ENCODE results near the gene CDKAL1.

CDKAL1 gene

GRCh38 chr6:21115111-21115510 is 580.9 kb downstream of the CDKAL1 start:
- Histone ChIP-seq H3K27ac (ENCODE audit: low read length) (no peak overlapping the region), H3K4me2 (ENCODE audit: low read length) (no peak overlapping the region), H3K4me1 (ENCODE audit: low read length) (no peaks in the 10 kb centered on the region), H3K4me3 (ENCODE audit: low read length) (no peak overlapping the region), H4K20me1 (ENCODE audit: insufficient read depth, low read length) (no peaks in the 10 kb centered on the region), H2AFZ (ENCODE audit: low read depth, low read length) (no peak overlapping the region), H3K27me3 (ENCODE audit: low read depth, low read length) (no peaks in the 10 kb centered on the region), H3K9me3 (ENCODE audit: insufficient read depth, low read length) (no peaks in the 10 kb centered on the region), H3K9ac (ENCODE audit: low read length) (no peak overlapping the region), H3K36me3 (replicated peaks; ENCODE audit: low read depth, low read length) (no peaks in the 10 kb centered on the region), H3K79me2 (ENCODE audit: low read length) (no peaks in the 10 kb centered on the region)
- no peak for TF ChIP-seq EZH2phosphoT487 (IDR thresholded peaks at IDR 0.05; ENCODE audit: low read depth)
- TF ChIP-seq, protein P1, sequence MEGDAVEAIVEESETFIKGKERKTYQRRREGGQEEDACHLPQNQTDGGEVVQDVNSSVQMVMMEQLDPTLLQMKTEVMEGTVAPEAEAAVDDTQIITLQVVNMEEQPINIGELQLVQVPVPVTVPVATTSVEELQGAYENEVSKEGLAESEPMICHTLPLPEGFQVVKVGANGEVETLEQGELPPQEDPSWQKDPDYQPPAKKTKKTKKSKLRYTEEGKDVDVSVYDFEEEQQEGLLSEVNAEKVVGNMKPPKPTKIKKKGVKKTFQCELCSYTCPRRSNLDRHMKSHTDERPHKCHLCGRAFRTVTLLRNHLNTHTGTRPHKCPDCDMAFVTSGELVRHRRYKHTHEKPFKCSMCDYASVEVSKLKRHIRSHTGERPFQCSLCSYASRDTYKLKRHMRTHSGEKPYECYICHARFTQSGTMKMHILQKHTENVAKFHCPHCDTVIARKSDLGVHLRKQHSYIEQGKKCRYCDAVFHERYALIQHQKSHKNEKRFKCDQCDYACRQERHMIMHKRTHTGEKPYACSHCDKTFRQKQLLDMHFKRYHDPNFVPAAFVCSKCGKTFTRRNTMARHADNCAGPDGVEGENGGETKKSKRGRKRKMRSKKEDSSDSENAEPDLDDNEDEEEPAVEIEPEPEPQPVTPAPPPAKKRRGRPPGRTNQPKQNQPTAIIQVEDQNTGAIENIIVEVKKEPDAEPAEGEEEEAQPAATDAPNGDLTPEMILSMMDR (IDR thresholded peaks at IDR 0.05; ENCODE audit: low read depth, low read length) = no peak

DNA sequence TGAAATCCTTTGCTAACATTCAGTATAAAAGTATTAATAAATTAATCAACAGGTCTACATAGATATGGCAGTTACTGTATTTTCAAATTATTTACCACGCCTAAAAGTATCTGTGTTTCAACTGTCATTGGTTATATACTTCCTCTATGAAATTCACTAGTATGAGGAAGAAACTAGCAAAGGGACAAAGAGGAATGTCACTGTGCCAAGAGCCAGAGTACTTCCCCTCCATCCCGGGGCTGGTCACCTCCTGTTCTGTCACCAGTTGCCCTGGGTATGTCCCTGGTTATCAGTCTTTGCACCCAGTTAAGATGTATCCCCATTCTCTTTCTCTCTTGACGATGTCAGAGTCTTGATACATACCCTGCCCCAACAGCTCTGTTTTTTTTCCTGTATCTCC is 582.5 kb downstream of the CDKAL1 start:
- H3K27me3 ChIP-seq (ENCODE audit: low read depth, low read length) = no peaks in the 10 kb centered on the region
- H2AFZ ChIP-seq (ENCODE audit: low read depth, low read length) = no peak overlapping the region
- no peak overlapping the region for H3K27ac ChIP-seq (ENCODE audit: low read length)
- H3K9ac ChIP-seq (ENCODE audit: low read length) = no peak overlapping the region
- H3K36me3 ChIP-seq (replicated peaks; ENCODE audit: low read depth, low read length) = no peaks in the 10 kb centered on the region
- H3K4me3 ChIP-seq (ENCODE audit: low read length) = no peak overlapping the region
- H3K9me3 ChIP-seq (ENCODE audit: insufficient read depth, low read length) = no peaks in the 10 kb centered on the region
- H4K20me1 ChIP-seq (ENCODE audit: insufficient read depth, low read length) = no peaks in the 10 kb centered on the region
- H3K79me2 ChIP-seq (ENCODE audit: low read length) = no peaks in the 10 kb centered on the region
- TF ChIP-seq, protein P1 (IDR thresholded peaks at IDR 0.05; ENCODE audit: low read depth, low read length) = no peak
- H3K4me2 ChIP-seq (ENCODE audit: low read length) = no peak overlapping the region
- H3K4me1 ChIP-seq (ENCODE audit: low read length) = no peaks in the 10 kb centered on the region

- H3K79me2 ChIP-seq (ENCODE audit: low read length) = no peaks in the 10 kb centered on the region
- H3K4me2 ChIP-seq (ENCODE audit: low read length) = no peak overlapping the region
- H3K27ac ChIP-seq (ENCODE audit: low read length) = no peak overlapping the region
- H3K9me3 ChIP-seq (ENCODE audit: insufficient read depth, low read length) = no peaks in the 10 kb centered on the region
- TF ChIP-seq, protein P1 (IDR thresholded peaks at IDR 0.05; ENCODE audit: low read depth, low read length) = no peak
- TF ChIP-seq EZH2phosphoT487 (IDR thresholded peaks at IDR 0.05; ENCODE audit: low read depth) = no peak
- no peak overlapping the region for H3K4me3 ChIP-seq (ENCODE audit: low read length)
- no peaks in the 10 kb centered on the region for H3K27me3 ChIP-seq (ENCODE audit: low read depth, low read length)
- H2AFZ ChIP-seq (ENCODE audit: low read depth, low read length) = no peak overlapping the region
- no peaks in the 10 kb centered on the region for H3K4me1 ChIP-seq (ENCODE audit: low read length)
- H3K36me3 ChIP-seq (replicated peaks; ENCODE audit: low read depth, low read length) = no peaks in the 10 kb centered on the region
- no peaks in the 10 kb centered on the region for H4K20me1 ChIP-seq (ENCODE audit: insufficient read depth, low read length)
- no peak overlapping the region for H3K9ac ChIP-seq (ENCODE audit: low read length)
Measured at GRCh38 chr6:21118216-21118780, 584.0 kb downstream of the CDKAL1 start.

DNA sequence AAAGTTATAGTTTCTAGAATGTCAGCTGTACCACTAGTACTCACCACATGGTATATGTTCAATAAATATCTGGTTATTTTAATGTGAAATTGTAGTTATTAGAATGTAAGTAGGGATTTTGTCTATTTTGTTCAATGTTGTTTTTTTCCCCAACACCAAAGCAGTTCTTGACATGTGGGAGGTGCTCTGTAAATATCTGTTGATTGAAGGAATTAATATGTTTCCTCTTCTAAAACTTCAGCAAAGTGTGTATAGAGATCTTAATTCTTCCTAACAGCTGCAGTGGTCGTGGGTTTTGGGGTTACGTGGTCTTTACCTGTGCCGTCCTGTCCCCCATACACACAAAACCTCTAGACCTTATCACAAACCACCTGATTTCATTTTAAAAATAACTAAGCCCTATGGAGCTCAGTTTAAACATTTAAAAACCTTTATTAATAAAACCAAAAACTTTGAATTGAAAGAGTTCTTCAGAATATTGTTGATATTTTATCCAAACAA is 587.4 kb downstream of the CDKAL1 start:
- Histone ChIP-seq H3K4me3 (ENCODE audit: low read length) (no peak overlapping the region), H2AFZ (ENCODE audit: low read depth, low read length) (no peak overlapping the region), H3K9me3 (ENCODE audit: insufficient read depth, low read length) (no peaks in the 10 kb centered on the region), H3K36me3 (replicated peaks; ENCODE audit: low read depth, low read length) (no peaks in the 10 kb centered on the region), H3K79me2 (ENCODE audit: low read length) (no peaks in the 10 kb centered on the region), H3K9ac (ENCODE audit: low read length) (no peak overlapping the region), H3K4me1 (ENCODE audit: low read length) (no peaks in the 10 kb centered on the region), H3K27ac (ENCODE audit: low read length) (no peak overlapping the region), H3K27me3 (ENCODE audit: low read depth, low read length) (no peaks in the 10 kb centered on the region), H4K20me1 (ENCODE audit: insufficient read depth, low read length) (no peaks in the 10 kb centered on the region), H3K4me2 (ENCODE audit: low read length) (no peak overlapping the region)
- no peak for TF ChIP-seq EZH2phosphoT487 (IDR thresholded peaks at IDR 0.05; ENCODE audit: low read depth)
- TF ChIP-seq, protein P1 (IDR thresholded peaks at IDR 0.05; ENCODE audit: low read depth, low read length) = no peak
